ENCODE data around the gene TEX101.

TEX101 gene

DNA sequence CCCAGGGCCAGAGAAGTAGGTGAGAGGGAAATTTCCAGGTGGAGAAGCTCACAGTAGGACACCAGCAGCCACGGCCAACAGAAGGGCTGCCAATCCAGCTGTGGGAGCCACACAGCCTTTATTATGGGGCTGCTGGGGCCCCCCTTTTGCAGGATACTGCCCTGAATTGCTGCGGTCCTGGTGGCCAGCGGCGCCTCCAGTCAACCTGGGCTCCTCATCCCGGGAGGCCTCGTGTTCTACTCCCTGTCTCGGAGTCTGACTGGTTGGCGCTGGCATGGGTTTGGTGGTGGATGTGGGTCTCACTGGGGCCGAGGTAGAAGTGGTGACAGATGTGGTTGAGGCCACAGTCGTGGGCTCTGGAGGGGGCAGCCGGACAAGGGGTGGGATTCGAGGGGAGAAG, 46.6 kb downstream of the TEX101 start:
- H3K4me3 Mint-ChIP-seq = peak overlapping the region; percentile 65 to 89 (median 70)
- TF ChIP-seq, protein P1, sequence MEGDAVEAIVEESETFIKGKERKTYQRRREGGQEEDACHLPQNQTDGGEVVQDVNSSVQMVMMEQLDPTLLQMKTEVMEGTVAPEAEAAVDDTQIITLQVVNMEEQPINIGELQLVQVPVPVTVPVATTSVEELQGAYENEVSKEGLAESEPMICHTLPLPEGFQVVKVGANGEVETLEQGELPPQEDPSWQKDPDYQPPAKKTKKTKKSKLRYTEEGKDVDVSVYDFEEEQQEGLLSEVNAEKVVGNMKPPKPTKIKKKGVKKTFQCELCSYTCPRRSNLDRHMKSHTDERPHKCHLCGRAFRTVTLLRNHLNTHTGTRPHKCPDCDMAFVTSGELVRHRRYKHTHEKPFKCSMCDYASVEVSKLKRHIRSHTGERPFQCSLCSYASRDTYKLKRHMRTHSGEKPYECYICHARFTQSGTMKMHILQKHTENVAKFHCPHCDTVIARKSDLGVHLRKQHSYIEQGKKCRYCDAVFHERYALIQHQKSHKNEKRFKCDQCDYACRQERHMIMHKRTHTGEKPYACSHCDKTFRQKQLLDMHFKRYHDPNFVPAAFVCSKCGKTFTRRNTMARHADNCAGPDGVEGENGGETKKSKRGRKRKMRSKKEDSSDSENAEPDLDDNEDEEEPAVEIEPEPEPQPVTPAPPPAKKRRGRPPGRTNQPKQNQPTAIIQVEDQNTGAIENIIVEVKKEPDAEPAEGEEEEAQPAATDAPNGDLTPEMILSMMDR (IDR thresholded peaks at IDR 0.05; ENCODE audit: unreplicated experiment in 3 of 3) = no peak

DNA sequence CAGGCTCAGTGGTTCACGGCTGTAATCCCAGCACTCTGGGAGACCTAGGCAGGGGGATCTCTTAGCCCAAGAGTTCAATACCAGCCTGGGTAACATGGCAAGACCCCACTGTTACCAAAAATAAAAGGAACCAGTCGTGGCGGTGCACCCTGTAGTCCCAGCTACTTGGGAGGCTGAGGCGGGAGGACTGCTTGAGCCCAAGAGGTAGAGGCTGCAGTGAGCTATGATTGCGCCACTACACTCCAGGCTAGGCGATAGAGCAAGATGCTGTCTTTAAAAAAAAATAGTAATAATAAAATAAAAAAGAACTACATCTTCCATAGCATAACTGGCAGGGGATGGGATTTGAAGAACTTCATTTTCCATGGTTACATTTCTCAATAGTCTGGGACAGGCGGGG, 47.7 kb downstream of the TEX101 start:
- Mint-ChIP-seq H3K4me1 (peaks cover 4% of the 10 kb centered on the region), H3K9me3 (no peaks in the 10 kb centered on the region), H3K36me3 (ENCODE audit: low read depth) (peaks cover 6% of the 10 kb centered on the region), H3K27me3 (ENCODE audit: low read depth) (peaks cover 15% of the 10 kb centered on the region), H3K27ac (peak overlapping the region in 1 of 3 experiments; percentile 45), H3K4me3 (peak overlapping the region; percentile 88 to 95 (median 89))
- TF ChIP-seq, protein P1 (IDR thresholded peaks at IDR 0.05; ENCODE audit: unreplicated experiment in 3 of 3) = no peak

More for the DNA sequence above, 46.6 kb downstream of the TEX101 start:
- Mint-ChIP-seq H3K27me3 (ENCODE audit: low read depth) (peaks cover 15% of the 10 kb centered on the region), H3K9me3 (no peaks in the 10 kb centered on the region), H3K27ac (no peak overlapping the region), H3K4me1 (no peaks in the 10 kb centered on the region), H3K36me3 (ENCODE audit: low read depth) (peaks cover 6% of the 10 kb centered on the region)

DNA sequence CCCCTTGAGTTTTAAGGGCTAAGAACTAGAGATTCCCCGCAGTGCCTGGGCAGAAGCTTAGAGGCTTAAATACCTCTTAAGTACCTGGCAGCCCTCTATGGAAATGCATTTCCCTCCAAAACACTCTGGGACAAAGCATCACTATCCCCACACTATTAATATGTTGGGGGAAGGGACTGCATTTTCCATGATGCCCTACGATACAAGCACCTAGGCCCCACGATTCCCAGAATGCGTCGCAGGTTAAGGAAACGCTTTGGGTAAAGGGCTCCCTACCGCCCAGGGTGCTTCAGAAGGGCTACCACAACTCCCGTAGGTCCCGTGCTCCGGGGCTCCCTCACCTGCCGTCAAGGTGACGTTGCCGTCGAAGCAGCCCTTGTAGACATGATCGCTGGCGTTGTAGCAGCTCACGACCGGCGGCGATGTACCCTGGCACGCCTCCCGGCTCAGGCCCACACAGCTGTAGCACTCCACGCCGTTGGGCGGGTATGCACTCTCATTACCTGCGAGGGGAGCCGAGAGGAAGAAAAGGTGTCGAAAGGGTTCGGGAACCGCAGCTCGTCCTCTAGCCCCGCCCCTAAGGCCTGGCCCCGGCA, 48.2 kb downstream of the TEX101 start:
- TF ChIP-seq, protein P1 (IDR thresholded peaks at IDR 0.05; ENCODE audit: unreplicated experiment in 3 of 3) = no peak
- H3K4me1 Mint-ChIP-seq = peaks cover 5% of the 10 kb centered on the region
- H3K27me3 Mint-ChIP-seq (ENCODE audit: low read depth) = peaks cover 15% of the 10 kb centered on the region
- H3K4me3 Mint-ChIP-seq = peak overlapping the region; percentile 88 to 95 (median 89)
- no peaks in the 10 kb centered on the region for H3K9me3 Mint-ChIP-seq
- peak overlapping the region; percentile 89 to 97 (median 91) for H3K27ac Mint-ChIP-seq
- peaks cover 6% of the 10 kb centered on the region for H3K36me3 Mint-ChIP-seq (ENCODE audit: low read depth)

DNA sequence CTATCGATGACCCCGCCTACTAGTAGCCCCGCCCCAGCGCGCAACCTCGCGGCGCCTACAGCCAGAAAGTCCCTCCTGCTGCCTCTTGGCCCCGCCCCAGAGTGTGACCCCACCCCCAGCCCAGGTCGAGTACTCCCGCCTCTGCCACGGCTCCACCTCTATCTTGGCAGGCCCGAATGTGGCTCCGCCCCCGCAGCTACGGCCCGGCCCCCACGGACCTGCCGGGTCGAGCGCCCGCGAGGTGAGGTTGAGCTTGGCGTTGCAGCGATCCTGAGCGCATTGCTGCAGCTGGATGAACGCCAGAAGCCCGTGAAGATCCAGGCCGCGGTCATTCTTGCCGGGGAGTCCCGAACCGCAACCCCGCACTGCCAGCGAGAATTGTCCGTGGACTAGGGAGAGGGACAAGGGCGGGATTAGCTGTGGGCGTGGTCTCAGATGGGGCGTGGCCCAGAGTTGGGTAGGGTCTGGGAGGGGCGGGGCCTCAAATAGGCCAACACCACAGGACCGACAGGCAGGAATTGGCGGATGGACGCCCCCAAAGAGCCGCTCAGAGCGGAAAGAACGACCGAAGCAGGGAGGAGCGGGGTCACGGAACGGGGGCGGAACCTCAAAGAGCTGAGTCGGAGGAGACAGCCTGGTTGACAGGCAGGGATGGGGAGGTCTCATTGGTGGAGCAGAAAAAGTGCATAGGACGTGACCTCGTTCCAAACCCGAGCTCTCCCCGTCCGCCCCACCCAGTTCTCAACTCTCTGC, 48.9 kb downstream of the TEX101 start:
- H3K27ac Mint-ChIP-seq = peak overlapping the region; percentile 89 to 97 (median 91)
- H3K4me3 Mint-ChIP-seq = peak overlapping the region; percentile 88 to 95 (median 89)
- no peaks in the 10 kb centered on the region for H3K9me3 Mint-ChIP-seq
- peaks cover 6% of the 10 kb centered on the region for H3K36me3 Mint-ChIP-seq (ENCODE audit: low read depth)
- peaks cover 5% of the 10 kb centered on the region for H3K4me1 Mint-ChIP-seq
- TF ChIP-seq, protein P1 (IDR thresholded peaks at IDR 0.05; ENCODE audit: unreplicated experiment in 3 of 3) = no peak
- H3K27me3 Mint-ChIP-seq (ENCODE audit: low read depth) = peaks cover 15% of the 10 kb centered on the region

DNA sequence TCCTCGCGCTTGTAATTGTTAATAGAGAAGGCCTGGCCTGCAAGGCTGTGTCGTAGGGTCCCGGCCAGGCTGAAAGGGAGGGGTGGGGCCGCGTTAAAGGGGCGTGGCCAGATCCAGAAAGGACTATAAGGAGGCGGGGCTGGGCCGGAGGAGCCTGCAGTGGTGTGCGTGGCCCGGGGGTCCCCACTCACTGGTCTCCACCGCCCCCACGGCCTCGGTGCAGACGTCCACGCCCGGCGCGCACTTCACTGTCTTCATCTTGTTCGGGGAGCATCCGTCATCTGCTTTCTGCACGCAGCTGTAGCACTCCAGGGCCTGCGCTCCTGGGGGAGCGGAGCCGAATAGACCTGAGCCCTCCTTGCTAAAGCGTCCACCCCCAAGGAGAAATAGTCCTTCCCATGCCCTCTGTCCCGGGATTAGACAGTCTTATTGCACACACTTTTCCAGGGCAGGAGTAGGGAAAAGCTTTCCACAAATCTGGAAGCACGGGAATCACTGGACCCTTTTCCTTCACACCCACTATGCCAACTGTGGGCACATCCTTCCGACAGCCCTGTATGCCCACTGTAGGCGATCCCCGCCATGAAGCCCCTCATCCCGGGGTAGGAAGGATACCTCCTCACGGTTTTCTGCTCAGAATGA, 49.6 kb downstream of the TEX101 start:
- Mint-ChIP-seq H3K9me3 (no peaks in the 10 kb centered on the region), H3K36me3 (ENCODE audit: low read depth) (peaks cover 6% of the 10 kb centered on the region), H3K4me1 (peaks cover 5% of the 10 kb centered on the region), H3K27ac (peak overlapping the region; percentile 89 to 97 (median 91)), H3K27me3 (ENCODE audit: low read depth) (peaks cover 15% of the 10 kb centered on the region), H3K4me3 (peak overlapping the region; percentile 88 to 95 (median 89))
- TF ChIP-seq, protein P1 (IDR thresholded peaks at IDR 0.05; ENCODE audit: unreplicated experiment in 3 of 3) = no peak
